HG03280 (cell line): Measurements from ENCODE around the gene IFNGR1.
"Not testable (repeated sequence)": the region's sequence is repeated elsewhere in the genome, so short reads cannot be mapped to it uniquely, and the experiment has no call there.

Source experiments
- ATAC-seq: cut with Tn5 transposase; IDR thresholded peaks from one replicate; pipeline ENCODE4 v1.9.1; 2021; ENCODE audit warnings: mild to moderate bottlenecking, moderate library complexity; ENCODE audit not compliant: unreplicated experiment

The IFNGR1 gene

GRCh38 chr6:137236581-137237355 is 17.6 kb upstream of the IFNGR1 start:
- no peak for ATAC-seq

- ATAC-seq, result no peak
Measured at GRCh38 chr6:137235686-137236085, 16.5 kb upstream of the IFNGR1 start.

- no peak for ATAC-seq
Measured at GRCh38 chr6:137233911-137234863, 15.0 kb upstream of the IFNGR1 start.

GRCh38 chr6:137231895-137232294 is 12.7 kb upstream of the IFNGR1 start:
- ATAC-seq, result no peak

GRCh38 chr6:137230956-137231555 is 11.9 kb upstream of the IFNGR1 start:
- ATAC-seq, result no peak

GRCh38 chr6:137230547-137230946 is 11.4 kb upstream of the IFNGR1 start:
- ATAC-seq, result no peak

GRCh38 chr6:137229075-137229759 is 10.0 kb upstream of the IFNGR1 start:
- ATAC-seq, result no peak

- peak; percentile 50 for ATAC-seq
Measured at GRCh38 chr6:137227871-137228302, 8.7 kb upstream of the IFNGR1 start.

- no peak for ATAC-seq
Measured at GRCh38 chr6:137226697-137227096, 7.5 kb upstream of the IFNGR1 start.

GRCh38 chr6:137224799-137225198 is 5.6 kb upstream of the IFNGR1 start:
- ATAC-seq, result peak; percentile 45

- no peak for ATAC-seq
Measured at GRCh38 chr6:137223370-137224131, 4.4 kb upstream of the IFNGR1 start.

GRCh38 chr6:137222381-137222780 is 3.2 kb upstream of the IFNGR1 start:
- ATAC-seq, result no peak

GRCh38 chr6:137219664-137220252 is 573 bp upstream of the IFNGR1 start:
- ATAC-seq, result peak; percentile 1

- ATAC-seq, result peak; percentile 42
Measured at GRCh38 chr6:137218473-137218916, 690 bp downstream of the IFNGR1 start.

- no peak for ATAC-seq
Measured at GRCh38 chr6:137217801-137218472, 1.2 kb downstream of the IFNGR1 start.

- ATAC-seq, result no peak
Measured at GRCh38 chr6:137216875-137217553, 2.2 kb downstream of the IFNGR1 start.

GRCh38 chr6:137216106-137216505 is 3.1 kb downstream of the IFNGR1 start:
- ATAC-seq, result no peak

GRCh38 chr6:137215630-137216029 is 3.6 kb downstream of the IFNGR1 start:
- ATAC-seq, result not testable (repeated sequence)
